ENCODE results near the gene UBASH3A.

UBASH3A gene

GRCh38 chr21:42495027-42495426, 91.3 kb downstream of the UBASH3A start:
- DNase-seq: no peak

- DNase-seq: peak; percentile 66
These were observed 92.0 kb downstream of the UBASH3A start for GRCh38 chr21:42495765-42496119.

- peak; percentile 99 for DNase-seq
These were observed 92.6 kb downstream of the UBASH3A start, which contains the start of gene RSPH1 for GRCh38 chr21:42496120-42496838. RSPH1 (minus strand) TSS chr21:42496224; CDS start chr21:42496186, 38 bp downstream.

GRCh38 chr21:42496839-42497202, 93.1 kb downstream of the UBASH3A start:
- no peak for DNase-seq
